NB4 (cell line): ENCODE results near the gene DGKG.

ENCODE experiments used
- CTCF ChIP-seq: IDR thresholded peaks from one replicate; pipeline ENCODE4 v1.5.1; 2012; ENCODE audit warnings: low read depth, low read length
- MYC ChIP-seq: IDR thresholded peaks from 2 replicates; pipeline ENCODE4 v1.6.1; 2011; ENCODE audit warnings: low read depth, low read length
- POLR2A ChIP-seq: IDR thresholded peaks from 2 replicates; pipeline ENCODE4 v1.6.1; 2011; ENCODE audit warnings: mild to moderate bottlenecking; ENCODE audit not compliant: insufficient read length; ENCODE audit errors: extremely low read depth

GRCh38 chr3:186107215-186108105 lies 254.6 kb downstream of the DGKG start:
- TF ChIP-seq POLR2A (no peak), CTCF (no peak), MYC (no peak)
